GM21737 (cell line): ENCODE measurements around the gene PTPRD.
"Not testable (repeated sequence)": the region's sequence is repeated elsewhere in the genome, so short reads cannot be mapped to it uniquely, and the experiment has no call there.

Experiments
- ATAC-seq: cut with Tn5 transposase; IDR thresholded peaks from one replicate; pipeline ENCODE4 v1.9.1; 2021; ENCODE audit warnings: mild to moderate bottlenecking, moderate library complexity; ENCODE audit not compliant: unreplicated experiment

Gene PTPRD

DNA sequence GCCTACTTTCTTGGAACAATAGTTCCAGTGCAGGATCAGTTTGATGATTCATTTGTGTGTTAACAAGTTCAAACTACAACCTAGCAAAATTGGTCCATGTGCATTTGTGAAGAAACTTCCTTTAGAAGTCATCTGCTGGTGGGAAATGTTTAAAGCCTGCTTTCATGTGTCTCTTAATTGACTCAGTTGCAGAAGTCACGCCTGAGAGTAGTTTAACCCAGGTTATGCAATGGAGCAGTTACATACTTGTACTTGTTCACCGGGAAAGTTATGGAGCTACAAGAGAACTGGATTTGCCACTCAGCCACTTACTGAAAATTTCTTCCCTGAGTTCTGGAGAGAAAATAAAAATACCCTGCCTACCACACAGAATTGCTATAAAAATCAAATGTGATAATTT lies 1397.8 kb downstream of the PTPRD start:
- ATAC-seq: no peak

DNA sequence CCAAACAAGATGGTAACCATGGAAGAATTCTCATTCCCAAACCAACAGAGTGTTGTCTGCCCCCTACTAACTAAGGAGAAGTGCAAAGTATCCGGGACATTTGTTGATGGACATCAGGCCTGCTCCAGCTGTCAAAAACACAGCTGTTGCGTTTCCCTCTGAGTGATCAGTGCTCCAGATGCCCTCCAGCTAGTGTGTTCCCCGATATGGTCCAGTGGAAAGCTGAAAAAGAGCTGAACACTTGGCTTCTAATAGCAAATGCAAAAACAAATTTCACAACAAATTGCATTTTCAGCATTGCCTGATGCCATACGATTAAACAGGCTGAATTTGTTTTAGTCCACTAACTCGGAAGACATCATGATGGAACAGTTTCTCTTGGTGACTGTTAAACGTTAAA lies 1398.7 kb downstream of the PTPRD start:
- no peak for ATAC-seq

DNA sequence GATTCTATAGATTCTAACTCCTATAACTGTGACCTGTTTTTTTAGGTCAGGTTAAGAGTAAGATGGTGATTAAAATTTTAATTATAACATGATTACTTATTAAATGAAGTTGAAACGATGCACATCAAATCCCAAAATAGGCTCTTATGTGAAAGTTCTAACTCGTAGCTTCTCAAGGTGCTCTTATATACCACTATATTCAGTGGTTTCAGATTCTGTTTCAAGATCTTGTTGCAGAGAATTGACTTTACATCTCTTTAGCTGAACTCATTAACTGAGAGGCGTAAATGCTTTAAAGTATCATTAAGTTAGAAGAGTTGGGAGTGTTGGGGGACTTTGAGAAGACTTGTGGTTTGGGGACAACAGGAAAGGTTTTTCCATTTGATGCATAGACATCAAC lies 1399.8 kb downstream of the PTPRD start:
- ATAC-seq: no peak

DNA sequence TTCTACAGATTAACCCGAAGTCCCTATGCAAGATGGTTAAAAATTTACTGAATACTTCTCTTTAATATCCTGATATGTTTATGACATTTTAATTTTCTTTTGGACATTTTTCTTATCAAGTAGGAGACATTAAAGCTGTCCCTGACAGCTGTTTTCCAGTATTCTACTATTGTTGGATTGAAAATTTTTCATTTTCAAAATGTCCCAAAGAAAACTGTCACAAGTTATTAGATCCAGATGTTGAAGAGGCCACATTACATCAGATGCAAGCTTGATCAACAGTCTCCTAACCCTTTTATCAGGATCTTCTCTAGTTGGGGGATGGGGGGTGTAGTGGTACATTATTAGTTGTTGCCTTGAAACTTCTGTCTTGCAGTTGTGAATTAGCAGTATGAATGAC lies 1410.5 kb downstream of the PTPRD start:
- ATAC-seq: no peak

DNA sequence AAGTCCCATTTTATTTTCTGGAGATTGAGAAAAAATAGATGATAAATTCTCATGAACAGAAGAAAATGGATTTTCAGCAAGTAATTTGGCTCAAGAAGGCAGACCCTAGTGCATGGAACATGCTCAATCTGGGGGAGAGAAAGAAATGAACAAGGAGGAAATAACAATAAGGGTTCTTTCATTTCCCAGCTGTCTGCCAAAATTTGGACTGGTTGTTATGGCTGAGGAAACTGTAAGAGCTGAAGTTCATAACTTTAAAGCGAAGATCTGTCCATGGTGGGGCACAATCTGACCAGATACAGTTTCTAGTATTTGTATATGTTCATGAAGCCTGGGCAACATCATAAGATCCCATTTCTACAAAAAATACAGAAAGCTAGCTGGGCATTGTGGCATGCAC lies 1426.7 kb downstream of the PTPRD start:
- ATAC-seq: no peak

DNA sequence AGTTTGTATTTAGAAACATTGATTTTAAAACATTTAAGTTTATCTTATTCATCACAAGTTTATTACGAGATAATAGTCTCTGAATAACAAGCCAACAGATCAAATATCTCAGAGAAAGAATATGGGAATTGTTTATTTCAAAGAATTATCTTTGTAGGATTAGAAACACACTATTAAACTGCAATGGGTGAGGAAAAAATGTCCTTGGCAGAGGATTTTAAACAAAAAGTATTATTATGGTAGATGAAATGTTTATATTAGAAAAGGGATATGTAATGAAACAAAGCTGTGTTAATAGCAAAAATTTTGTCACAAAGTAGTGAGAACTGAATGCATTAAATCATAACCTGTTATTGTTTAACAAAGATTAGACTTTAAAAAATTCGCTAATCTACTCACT lies 1430.4 kb downstream of the PTPRD start:
- ATAC-seq: no peak

DNA sequence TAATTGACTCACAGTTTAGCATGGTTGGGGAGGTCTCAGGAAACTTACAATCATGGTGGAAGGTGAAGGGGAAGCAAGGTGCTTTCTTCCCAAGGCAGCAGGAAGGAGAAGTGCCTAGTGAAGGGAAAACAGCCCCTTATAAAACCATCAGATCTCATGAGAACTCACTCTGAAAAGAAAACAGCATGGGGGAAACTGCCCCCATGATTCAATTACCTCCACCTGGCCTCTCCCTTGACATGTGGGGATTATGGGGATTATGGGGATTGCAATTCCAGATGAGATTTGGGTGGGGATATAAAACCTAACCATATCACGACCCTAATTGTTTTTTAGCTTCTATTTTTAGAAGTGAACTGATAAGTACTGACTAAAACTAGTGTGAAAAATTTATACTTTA lies 1435.7 kb downstream of the PTPRD start:
- no peak for ATAC-seq

DNA sequence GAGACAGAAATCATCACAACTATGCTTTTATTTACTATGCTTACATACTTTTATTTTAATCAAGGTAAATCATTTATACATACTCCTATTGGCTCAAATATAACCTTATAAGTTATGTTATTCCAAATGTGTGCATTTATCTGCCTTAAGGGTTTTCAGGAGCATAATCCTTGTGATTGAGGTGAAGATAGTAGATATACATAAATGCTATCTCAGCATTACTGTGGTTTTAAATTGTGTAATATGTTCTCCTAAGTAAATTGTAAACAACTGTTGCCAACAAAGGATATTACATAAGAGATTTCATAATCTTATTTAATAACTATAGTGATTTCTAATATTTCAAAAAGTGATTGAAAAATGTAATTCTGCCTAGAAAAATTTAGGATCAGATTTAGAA lies 1438.4 kb downstream of the PTPRD start:
- no peak for ATAC-seq

DNA sequence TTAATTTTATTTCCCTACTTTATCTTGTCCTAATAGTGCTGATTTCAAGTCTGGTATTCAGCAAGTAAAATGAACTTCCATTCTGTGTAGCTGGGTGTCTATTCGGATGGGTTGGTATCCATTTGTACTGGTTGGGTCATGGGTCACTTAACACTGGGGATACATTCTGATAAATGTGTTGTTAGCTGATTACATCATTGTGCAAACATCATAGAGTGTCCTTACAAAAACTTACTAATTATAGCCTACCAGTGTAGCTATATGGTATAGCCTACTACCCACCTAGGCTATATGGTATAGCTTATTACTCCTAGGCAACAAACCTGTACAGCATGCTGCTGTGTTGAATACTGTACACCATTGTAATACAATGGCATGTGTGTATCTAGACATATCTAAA lies 1439.5 kb downstream of the PTPRD start:
- no peak for ATAC-seq

DNA sequence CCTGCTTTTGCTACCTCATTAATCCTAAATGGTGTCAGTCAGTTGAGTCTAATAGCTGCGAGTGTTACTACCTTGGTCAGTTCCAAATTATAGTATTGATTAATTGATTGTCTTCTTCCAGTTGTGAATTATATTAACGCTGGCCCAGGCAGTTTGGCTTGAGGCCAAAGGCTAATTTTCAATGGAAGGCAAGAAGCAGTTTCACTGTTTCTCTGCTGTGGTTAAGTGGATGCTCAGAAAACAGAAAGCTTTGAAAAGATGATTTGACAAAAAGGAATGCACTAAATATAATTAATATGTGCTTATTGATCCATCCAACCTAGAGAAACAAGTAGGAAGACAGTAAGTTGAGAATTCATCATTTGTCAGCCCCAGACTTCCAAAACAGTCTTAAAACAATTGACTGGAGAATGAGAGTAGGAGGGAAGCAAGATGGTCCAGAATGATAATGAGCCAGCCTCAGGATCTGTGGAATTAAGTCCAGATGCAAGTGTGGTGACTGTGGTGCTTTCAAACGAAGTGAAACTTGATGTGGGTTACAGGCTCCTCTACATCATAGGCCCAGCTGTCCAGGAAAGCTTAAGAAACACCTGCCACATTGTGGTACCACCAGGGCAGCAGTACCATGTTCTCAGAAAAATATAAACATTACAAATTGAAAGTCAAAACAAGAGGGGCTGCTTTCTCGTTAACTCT lies 1442.2 kb downstream of the PTPRD start:
- no peak for ATAC-seq

DNA sequence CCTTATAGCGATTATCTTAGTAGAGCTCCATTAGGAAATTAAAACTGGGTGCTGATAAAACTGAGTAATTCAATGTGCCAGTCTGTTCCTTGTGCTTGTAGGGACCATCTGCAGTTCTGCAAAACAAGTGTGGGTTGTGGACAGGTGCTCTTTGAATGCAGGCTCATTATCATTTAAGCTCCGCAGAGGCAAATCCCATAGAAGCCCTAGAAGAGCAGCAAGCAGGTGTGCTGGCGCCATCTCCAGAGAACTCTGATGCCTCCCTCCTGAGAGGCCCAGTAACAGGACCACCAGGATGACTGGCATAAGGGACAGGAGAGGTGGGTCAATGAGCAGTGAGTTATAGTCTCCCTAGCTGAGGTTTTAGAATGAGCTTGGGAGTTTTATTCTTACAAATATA lies 1470.8 kb downstream of the PTPRD start:
- ATAC-seq: no peak

DNA sequence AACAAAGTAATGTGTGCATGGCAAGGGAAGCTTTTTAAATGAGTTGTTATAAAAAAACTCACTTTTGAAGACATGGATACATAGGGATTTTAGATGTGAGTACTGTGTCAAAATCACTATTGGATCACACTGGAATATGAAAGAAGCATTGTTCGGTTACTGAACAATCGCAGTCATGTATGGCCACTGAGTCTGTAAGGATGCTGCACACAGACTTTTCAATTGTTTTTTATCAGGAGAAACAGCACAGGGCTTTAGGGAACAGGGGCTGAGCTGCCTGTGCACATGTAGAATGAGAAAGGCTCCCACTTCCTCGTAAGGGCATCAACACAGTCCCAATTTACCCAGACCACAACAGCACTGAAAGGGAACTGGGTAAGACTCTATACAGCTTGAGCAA lies 1479.3 kb downstream of the PTPRD start:
- no peak for ATAC-seq

DNA sequence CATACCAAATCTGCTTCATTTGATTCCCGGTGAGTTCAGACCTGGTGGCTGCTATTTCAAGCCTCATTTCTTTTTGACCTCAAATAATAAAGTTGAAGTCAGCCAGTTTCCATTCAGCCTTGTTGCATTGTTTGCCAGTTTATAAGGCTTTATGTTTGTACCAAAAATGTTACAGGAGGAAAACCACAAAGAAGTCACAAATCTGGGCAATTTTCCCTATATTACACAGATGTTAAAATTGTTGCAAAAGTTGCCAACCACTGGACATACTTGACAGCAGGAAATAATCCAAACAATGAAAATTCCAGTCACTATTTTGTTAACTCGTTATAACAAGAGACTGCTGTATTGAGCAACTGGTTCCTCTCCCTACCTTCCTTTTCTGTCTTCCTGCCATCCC lies 1488.2 kb downstream of the PTPRD start:
- no peak for ATAC-seq

DNA sequence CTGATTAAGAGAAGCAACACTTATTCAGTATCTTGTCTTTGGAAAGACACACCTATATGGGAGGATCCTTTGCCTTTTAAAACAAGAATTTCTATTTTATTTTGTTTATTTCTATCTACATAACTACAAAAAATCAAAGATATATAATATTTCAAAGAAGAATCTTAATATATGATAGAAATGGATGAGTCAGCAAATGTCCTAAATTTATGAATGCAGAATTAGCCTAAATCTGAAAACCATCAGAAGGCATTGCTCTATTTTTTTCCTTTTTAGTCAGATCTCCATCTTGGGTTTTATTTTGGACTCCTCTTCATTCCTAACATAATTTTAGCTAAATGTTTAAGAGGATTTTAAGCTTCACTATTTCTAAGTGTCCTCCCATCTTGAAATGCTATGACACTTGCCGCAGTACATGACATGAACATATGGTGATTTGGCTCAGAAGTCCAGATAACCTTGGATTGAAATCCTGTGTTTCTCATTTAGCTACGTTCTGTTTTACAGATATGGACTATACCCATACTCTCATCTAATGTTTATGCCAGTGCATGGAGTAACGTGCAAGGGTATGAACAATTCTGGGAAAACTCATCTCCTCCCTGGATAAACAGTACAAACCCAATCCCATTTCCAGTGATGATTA lies 1490.4 kb downstream of the PTPRD start:
- no peak for ATAC-seq

DNA sequence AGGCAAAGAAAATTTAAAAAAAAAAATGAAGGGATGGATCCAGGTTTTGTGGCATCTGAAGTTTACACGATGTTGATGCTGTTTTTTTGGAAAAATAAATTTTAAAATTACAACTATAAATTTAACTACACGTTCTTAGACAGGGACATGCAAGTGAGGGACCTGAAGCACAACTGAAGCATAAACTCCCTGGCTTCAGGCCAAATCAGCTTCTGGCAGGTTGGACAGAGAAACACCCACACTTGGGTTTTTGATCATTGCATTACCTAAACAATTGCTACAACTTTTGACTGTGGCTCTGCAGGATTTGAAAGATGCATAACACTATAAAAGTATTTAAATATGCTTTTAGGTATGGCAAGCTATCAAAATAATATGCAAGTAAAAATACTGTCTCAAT lies 1494.9 kb downstream of the PTPRD start:
- ATAC-seq: no peak

DNA sequence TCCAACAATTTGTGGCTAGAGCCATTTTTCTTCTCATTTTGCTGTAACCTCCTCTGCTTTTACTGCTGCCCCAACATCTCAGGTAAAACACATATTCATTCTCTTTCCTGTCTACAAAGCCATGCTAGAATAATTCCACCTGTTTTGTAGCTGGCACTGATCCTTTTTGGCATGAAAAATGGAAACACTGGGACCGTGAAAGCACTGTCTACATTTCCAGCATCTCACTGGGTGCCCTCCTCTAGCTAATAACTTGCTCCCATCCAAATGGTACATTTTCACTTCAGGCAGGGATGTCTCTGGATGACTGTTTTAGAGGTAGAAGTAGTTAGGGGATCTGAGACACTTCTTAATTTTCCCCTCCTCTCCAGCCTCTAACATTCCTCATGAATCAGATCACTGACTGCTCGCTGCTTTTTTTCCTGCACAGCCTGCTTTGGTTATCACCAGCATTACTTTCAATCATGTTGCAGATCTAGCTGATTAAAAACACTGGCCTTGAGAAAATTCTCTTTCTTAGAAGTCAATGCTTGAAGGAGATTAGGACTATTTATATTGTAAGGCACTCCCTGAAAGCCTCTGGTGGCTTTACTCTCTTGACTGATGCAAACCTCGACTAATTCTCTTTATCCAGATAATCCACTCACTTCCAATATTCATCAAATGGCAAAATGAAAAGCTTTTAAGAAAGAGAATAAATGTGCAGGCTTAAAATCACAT lies 1500.6 kb downstream of the PTPRD start:
- ATAC-seq: no peak

DNA sequence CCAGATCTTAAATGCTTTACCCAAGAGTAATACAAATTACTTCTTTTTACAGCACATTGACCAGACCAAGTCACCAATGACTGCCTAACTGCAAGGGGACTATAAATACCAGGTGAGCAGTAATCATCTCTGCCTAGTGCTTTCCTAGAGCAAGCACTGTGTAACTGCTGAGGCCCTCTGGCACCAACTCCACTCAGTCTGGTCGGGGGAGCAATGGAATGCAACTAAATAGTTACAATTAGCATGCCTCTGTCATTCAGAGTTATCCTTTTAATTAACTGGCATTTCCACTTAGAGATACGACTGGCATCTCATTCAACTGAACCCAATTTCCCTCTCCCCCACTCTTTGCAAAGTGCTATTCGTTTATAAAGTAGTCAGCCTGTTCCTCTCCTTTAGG lies 1504.2 kb downstream of the PTPRD start:
- ATAC-seq: no peak

DNA sequence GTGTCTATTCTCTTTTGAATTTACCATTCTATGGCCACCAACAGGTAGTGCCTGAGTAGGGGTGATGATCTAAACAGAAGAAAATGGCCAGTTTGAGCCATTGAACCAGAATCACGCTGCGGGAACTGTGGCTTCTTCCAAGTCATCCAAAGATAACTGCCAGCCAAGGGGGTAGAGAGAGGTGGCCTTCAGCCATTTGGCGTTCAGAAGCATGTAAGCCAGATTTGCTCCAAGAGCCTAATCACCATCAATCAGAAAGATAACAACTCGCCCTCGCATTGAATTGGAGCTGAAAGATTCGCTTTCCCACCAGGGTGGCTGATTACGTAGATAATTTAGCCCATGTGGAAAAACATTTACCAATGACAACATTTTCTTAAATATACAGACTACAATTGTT lies 1510.5 kb downstream of the PTPRD start:
- no peak for ATAC-seq

DNA sequence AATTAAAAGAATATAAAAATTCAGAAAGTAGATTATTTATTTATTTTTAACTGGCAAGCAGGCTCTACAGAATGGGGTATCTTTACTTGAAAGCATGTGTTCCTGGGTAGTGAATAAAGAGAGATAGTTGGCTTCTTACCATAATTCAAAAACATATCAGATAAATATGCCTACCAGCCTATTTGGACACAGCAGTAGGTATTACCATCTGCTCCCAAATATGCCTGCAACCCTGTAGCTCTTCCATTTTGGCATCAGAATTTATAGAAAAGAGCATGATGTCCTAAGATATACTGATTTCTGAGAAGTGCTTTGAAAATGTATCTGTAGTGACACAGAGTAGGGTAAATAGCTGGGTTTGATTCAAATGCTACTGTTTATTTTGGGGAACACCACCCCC lies 1512.7 kb downstream of the PTPRD start:
- no peak for ATAC-seq

DNA sequence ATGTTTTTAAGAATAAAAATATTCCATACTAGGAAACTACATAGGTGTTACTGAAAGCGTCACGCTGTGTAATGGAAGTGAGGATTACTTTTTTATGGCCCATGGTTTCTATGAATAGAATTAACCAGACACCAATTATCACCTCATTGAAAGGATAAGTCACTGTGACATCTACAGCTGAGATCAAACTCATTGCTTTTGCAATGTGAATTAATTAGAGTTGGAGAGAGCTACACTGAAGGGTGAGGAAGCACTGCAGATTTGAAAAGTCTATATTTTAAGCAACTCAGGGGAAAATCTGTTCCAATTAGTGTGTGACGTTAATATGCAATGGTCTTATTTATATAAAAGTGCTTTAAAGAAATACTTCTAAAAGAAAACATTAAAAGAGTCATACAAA lies 1513.2 kb downstream of the PTPRD start:
- no peak for ATAC-seq

DNA sequence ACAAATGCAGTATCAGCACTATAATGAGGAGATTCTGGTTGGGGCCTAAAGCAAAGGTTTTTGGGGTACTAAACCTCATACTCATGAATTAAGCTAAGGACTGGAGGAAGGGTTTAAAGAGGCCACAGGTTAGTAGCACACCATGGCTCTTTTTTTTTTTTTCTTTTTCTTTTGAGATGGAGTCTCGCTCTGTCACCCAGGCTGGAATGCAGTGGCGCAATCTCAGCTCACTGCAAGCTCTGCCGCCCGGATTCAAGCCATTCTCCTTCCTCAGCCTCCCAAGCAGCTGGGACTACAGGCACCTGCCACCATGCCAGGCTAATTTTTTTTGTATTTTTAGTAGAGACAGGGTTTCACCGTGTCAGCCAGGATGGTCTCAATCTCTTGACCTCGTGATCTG lies 1515.5 kb downstream of the PTPRD start:
- ATAC-seq: not testable (repeated sequence)

DNA sequence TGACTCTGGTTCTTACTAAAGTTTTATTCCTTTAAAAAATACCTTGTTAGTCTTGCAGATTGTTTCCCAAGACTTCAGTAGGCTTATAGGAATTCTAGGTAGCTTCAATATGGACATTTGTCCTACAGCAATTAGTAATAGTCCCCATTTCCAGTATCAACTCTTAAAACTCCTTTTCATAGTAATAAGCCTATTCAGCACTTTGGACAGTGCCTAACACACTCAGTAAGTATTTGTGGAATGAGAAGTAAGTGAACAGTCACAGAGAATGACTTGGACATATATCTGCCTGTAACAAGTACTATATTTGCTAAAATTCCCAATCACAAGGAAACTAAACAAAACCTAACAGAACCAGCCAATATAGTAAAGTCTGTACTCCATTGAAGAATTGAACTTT lies 1521.4 kb downstream of the PTPRD start:
- ATAC-seq: no peak
